HG02588 (cell line): ENCODE measurements around the gene GSTM1.

Experiments
- ATAC-seq: cut with Tn5 transposase; IDR thresholded peaks from one replicate; pipeline ENCODE4 v1.9.1; 2021; ENCODE audit warnings: mild to moderate bottlenecking, moderate library complexity; ENCODE audit not compliant: unreplicated experiment

The GSTM1 gene

DNA sequence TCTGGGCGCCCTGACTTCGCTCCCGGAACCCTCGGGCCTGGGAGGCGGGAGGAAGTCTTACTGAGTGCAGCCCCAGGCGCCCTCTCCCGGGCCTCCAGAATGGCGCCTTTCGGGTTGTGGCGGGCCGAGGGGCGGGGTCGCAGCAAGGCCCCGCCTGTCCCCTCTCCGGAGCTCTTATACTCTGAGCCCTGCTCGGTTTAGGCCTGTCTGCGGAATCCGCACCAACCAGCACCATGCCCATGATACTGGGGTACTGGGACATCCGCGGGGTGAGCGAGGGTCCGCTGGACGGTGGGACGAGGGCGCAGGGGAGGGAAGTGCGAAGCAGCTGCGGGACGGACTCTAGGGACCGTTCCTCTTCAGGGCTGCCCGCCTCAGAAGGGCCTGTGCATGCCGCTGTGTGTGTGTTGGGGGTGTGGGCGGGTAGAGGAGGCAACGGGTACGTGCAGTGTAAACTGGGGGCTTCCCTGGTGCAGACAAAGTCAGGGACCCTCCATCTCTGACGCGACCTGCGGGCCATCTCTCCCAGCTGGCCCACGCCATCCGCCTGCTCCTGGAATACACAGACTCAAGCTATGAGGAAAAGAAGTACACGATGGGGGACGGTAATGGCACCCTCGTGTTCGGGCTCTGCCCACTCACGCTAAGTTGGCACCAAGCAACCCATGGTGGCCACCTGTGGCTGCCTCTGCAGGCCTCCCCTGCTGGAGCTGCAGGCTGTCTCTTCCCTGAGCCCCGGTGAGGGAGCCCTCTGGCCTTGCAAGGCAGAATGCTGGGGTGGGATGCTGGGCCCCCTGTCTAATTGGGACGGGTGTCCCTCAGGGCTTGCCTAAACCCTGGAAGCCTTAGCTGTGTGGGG lies at the start of gene GSTM1:
Gene GSTM1 (plus strand): TSS at position 177 of the 859 bp plus-strand sequence. CDS start 57 bp downstream, at position 234.
- peak; percentile 96 for ATAC-seq

DNA sequence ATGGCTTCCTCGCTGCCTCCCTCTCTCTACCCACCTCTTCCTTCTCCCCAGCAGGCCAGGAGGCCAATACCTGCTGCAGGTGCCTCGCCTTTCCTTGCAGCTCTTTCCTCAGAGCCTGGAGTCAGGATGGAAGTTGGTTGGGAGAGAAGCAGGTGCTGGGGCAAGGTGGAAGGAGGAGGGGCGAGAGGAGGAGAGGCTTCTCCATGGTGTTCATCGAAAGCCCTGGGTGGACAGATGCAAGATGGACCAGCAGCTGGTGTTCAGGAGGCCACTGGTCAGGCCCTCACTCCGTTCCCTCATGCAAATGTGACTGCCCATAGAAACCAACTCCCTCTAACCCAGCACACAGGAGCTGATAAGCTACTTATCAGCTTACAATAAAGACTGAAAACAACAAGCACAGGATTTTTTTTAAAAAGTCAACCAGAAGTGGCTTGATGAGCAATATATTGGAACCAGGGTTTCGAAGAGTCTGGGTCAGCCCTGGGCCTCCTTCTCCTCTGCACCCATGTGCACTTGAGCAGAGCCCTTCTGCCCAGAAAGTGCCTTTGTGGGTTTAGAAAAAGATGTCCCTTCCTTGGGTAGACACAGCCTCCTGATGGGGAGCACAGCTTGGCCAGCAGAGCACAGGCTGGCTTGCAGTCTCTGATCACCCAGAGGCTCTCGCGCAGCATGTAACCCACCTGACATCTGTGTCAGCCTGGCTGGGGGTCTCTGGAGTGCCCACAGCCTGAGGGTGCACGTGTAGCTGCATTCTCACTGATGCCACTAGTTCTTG lies 48.4 kb upstream of the GSTM1 start:
- ATAC-seq: no peak

DNA sequence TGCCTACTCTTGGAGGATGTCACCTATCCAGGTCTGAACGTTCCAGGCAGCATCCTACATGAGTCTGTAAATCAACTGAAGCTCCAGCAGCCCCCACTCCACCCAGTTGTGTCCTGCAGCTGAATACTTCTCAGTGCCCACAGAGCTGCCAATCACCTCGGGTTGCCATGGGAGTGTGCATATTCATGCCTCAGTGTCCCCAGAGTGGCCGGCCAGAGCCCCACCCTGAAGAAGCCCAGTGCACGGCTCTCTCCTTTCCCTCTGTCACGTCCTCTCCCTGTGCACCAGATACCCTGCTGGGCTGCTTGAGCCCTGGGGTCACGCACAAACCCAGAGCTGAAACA lies 47.8 kb upstream of the GSTM1 start:
- ATAC-seq: no peak

DNA sequence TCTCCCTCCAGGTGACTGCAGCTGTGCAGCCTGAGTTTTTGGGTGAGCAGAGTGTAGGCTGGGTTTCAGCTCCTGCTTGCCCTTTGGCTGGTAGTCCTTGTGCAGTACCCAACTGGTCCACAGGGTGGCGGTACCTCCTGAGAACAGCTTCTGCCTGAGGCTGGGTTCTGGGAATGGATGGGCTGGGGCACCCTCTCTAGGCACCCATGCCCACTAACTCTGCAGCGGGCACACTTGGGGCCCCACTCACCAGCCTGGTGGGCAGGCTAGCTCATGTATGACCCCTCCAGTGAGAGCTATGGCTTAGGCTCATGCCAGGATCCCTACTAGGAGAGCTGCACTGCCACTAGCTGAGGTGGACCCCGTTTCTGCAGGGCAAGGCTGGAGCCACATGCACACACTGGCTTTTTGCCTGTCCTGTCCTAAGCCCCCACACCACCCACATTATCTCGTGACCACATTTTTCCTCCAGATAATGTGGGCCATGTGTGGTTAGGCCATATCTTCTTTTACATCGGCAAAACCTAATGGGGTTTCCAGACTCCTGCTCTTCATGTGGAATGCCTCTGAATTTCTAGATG lies 47.2 kb upstream of the GSTM1 start:
- peak; percentile 62 for ATAC-seq

DNA sequence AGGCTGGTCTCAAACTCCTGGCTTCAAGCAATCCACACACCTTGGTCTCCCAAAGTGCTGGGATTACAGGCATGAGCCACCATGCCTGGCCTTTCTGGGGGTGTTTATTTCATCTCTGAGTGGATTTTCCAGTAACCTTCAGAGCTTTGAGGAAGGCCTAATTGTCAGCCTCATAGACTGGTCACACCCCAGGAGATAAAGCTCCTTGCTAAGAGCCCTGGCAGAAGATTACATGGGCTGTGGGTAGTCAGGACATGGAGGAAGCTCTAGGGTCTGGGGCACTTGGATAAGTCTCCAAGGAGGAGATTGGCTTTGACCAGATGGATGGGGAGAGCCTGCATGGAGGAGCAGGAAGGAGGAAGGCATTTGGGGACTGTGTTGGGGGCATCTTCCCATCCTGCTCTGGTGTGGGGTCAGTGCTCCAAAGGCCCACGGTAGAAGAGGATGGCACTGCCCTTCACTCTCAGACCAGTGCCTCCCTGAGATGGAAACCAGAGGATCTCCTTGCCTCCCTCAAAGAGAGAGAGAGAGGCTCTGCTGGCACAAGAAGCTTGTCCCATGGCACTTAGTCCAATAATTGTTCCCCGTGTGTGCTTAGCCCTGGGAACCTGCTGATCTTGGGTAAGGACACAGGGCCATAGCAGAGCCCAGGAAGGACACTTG lies 46.4 kb upstream of the GSTM1 start:
- ATAC-seq: no peak

DNA sequence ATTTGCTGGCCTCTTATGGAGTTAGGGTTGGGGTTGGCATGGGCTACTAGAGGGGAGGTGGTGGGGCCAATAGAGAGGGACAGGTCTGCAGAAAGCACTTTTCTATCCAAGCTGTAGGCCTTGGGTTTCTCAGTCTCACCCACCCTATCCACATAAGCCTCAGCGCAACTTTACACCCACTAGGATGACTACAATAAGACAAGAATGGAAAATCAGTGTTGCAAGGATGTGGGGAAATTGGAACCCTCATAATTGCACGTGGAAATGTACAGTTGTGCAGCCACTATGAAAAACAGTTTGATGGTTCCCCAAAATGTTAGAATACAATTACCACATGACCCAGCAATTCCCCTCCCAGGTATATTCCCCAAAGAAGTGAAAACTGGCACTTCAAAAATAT lies 45.8 kb upstream of the GSTM1 start:
- no peak for ATAC-seq

DNA sequence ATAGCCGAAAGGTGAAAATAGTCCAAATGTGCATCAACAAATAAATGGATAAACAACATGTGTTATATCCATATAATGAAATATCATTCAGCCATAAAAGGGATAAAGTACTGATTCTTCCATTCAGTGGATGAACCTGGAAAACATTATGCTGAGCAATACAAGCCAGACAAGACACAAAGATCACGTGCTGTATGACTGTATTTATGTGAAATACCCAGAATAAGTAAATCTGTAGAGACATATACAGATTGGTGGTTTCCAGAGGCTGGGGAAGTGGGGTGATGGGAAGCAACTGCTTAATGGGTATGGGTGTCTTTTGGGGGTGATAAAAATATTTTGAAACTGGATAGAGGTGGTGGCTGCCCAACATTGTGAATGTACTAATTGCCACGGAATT lies 45.0 kb upstream of the GSTM1 start:
- no peak for ATAC-seq

DNA sequence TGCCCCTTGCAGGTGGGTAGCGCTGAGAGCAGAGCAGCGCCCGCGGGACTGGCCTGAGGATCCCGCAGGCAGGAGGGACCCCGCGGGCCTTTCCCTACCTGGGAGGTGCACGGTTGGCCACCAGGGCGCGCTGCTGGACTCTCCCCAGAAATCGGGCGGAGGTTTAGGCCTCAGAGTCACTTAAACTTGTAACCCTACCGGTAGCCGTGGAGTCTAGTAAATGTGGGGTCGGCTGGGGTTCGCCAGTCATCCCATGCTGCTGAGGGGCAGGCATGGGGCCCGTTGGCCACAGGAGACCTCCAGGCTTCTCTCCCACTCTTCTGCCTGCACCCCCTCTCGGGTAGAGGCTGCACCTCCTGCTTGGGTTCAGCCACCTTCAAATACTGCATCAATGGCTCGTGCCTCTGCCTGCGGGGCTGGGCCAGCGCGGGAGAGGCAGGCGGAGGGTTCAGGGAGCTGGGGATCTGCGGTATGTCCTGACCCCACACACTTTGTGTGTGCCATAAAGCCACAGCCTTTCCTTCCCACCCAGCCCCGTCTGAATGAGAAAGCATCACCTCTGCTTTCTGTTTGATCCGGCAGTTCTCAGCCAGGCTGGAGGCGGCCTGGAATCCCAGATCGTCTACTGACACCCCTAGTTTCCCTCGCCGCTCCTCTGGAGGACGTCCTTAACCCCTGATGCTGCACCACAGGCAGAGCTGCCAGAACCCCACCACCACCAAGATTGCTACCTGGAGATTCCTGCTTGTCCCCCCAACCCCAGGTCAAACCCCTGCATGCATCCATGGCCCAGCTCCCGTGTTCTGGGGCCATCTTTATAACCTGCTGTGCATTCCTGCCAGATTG lies 44.0 kb upstream of the GSTM1 start:
- ATAC-seq: peak; percentile 80

DNA sequence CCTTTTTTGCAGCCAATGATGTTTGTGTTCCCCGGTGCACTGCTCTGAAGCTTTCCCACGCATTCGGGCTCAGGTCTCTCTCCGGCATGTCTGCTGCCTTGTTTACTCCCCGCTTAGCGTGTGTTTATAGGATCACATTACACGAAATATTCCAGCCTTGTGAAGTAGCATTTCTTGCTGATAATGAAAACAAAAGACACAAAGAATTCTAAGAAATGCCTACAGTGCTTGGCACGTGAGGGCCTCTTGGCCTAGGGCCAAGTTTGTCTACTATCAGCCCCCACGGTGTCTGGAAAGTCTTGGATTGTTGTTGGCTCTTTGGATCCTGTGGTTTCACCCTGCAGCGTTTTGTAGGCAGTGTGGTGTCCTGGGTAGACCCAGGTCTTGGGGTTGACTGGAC lies 42.9 kb upstream of the GSTM1 start:
- ATAC-seq: no peak

DNA sequence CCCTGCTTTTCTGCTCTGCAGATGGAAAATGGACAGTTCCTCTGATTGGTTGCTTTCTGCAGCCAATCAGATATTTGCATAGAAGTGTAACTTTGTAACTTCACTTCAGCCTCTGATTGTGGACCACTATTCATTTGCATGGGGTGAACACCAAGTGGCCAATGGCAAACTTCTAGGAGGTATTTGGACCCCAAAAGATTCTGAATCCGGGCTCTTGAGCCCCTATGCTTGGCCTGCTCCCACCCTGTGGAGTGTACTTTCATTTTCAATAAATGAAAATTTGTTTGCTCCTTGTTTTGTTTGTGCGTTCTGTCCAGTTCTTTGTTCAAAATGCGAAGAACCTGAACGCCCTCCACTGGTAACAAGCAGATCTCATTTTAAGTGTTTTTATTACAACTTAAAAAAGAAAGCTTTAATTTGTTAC lies 38.1 kb upstream of the GSTM1 start:
- ATAC-seq: no peak

DNA sequence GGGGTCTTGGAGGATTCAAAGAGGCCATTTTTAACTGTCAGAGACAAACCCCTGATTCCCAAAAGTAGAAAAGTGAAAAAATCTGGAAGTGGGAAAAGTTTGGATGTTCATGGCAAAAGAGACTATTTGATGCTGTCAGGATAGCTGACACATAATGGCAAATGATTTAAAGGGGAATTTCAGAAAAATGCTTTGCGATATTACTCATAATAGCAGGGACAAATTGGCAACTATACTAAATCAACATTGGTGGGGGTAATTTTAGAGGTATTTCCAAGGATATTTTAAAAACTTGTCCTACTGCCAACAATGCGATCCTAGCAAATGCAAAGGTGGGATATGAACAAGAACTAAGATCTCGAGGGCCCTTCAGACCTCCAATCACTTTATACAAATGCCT lies 37.0 kb upstream of the GSTM1 start:
- no peak for ATAC-seq

DNA sequence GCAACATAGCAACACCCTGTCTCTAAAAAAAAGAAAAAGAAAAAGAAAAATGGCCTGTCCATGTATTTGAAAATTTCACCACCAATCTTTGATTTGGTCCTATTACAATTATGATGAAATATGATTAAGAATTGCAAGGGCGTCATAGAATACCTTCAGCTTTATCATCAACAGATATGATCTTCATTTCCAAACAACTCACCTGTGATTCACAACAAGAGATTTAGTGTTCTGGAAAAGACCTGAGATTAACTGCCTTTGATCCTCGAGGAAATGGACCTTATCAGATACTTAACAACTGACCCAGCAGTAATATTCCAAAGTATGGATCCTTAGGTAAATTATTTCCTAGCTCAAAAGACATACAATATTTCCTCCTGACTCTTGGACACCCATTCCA lies 35.2 kb upstream of the GSTM1 start:
- ATAC-seq: no peak

DNA sequence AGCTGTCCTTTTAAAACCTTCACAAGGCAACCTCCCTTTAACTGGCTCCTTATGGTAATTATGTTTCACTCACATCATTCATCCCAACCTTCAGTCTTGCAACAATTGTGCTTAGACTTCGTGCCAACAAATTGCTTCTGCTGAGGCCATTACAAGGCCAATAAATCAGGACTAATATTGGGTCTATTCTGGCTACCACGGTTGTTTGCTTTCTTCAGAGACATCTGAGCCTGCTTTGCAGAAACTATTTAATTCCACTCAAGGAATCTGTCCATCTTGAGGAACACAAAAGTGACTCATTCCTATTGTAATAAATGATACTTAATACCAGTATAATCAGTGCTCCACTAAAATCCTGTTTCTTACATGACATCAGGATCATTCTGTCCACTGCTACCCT lies 34.3 kb upstream of the GSTM1 start:
- ATAC-seq: no peak

DNA sequence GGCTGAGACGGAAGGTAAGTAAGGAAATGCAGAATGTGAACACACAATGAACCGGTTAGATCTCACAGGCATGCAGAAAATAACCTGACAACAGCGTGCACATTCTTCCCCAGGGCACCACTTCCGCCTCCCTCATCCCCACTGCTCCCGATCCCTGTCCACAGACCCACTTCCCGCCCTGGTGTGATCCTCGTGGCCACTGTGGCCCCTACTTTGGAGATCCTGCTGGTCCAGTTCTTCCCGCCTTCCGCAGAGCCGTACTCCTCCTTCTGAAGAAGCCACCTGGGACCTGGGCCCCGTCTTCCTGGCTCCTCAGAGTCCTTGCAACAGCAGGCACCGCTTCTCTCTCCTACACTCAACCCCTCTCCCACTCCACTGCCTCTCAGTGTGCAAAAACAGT lies 33.1 kb upstream of the GSTM1 start:
- no peak for ATAC-seq

DNA sequence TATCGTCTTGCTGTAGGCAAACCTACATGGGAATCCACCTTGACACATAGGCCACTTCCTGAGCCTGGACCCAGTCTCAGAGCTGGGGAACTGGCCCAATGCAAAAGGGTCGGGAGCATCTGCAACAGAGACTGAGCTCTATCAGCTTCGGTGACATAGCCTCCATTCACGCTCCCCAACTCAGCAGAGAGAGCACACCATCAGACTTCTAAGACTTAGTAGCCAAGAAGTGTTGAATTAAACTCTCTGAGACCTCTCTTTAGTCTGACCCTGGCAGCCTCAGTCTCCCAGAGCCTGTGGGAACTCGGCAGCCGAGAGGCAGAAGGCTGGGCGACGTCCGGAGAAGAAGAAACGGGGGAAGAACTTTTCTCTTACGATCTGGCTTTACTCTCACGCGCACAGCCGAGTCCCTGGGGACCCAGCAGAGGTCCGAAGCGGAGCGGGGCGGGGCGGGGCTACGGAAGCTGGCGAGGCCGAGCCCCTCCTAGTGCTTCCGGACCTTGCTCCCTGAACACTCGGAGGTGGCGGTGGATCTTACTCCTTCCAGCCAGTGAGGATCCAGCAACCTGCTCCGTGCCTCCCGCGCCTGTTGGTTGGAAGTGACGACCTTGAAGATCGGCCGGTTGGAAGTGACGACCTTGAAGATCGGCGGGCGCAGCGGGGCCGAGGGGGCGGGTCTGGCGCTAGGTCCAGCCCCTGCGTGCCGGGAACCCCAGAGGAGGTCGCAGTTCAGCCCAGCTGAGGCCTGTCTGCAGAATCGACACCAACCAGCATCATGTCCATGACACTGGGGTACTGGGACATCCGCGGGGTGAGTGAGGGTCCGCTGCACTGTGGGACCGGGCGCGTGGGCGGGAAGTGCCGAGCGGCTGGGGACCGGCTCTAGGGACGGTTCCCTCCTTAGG lies 31.8 kb upstream of the GSTM1 start, which contains the start of gene GSTM4:
Gene GSTM4 (plus strand): TSS at position 485 of the 905 bp plus-strand sequence. CDS start 291 bp downstream, at position 776.
- peak; percentile 83 for ATAC-seq

DNA sequence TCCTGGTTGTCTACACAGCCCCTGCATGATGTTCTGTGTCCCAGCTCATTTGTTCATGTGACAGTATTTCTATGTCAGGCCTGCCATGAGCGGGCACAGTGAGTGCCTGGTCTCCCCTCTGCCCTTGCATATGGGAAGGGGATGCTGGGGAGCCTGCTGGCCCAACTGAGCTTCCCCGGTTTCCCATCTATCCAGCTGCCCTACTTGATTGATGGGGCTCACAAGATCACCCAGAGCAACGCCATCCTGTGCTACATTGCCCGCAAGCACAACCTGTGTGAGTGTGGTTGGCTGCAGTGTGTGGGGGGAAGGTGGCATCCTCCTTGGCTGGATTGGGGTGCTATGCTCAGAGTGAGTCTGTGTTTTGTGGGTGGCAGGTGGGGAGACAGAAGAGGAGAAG lies 30.2 kb upstream of the GSTM1 start:
- no peak for ATAC-seq

DNA sequence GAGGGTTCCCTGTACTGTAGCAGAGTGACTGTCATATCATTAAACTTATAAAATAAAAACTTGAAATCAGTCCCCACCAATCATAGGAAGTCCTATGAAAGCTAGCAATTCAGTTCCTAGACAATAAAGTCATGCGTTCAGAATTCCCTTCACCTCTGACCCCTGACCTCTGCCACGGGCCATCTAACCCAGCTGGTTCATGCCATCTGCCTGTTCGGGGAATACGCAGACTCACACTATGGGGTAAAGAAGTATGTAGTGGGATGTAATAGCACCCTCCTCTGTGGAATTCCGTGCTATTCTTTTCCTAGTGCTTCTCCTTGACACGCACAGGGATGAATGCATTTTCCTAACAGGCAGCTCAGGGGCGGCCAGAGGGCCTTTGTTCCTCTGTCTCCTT lies 29.6 kb upstream of the GSTM1 start:
- no peak for ATAC-seq

DNA sequence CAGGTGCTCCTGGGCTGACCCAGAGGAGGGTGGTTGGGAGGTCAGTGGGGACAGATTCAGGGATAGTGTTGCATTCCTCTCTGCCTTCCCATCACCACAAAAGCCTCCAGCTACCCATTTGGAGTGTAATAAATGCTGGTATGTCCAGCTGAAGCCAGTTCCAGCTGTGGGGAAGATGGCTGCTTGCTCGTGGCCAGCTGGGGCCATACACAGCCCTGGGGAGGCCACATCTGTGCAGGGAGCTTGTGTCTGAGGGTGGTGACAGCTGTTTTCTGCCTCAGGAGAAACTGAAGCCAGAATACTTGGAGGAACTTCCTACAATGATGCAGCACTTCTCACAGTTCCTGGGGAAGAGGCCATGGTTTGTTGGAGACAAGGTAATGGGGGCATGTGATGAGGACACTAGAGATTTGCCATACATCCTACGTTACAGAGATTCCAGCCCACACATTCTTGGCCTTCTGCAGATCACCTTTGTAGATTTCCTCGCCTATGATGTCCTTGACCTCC lies 29.0 kb upstream of the GSTM1 start:
- ATAC-seq: no peak

DNA sequence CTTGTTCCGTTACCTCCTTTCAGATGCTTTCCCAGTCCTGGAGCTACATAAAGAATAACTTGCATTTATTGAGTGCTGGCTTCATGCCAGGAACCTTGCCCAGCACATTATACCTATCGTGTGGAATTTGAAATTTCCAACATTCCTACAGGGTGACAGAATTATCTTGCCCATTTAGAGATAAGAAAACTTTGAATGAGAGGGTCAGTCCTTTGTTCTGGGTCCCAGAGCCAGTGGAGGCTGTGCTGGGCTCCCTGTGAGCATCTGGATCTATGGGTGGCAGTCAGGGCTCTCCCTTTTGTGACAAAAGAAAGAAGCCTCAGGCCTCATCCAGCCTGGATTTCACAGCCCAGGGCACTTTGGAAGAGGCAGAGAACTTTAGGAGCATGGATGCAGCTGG lies 28.5 kb upstream of the GSTM1 start:
- no peak for ATAC-seq
